Tibial nerve (tissue), 4 donors: Measurements from ENCODE around the gene RPLP2.

ENCODE experiments used
- CTCF ChIP-seq, 5 experiments: fragments of 200-600 bp in 3 of 5; fragments of 450-650 bp in 2 of 5; sonication (generic) in 3 of 5; IDR thresholded peaks; one replicate each; pipeline ENCODE4 v1.5.1; 2016 to 2019; ENCODE audit warnings: antibody characterized with exemption in 5 of 5, mild to moderate bottlenecking in 3 of 5, moderate library complexity in 2 of 5
- EP300 ChIP-seq, 2 donors: sonication (generic); formaldehyde crosslinking; IDR thresholded peaks; one replicate each; pipeline ENCODE4 v1.6.1; 2017; ENCODE audit warnings: antibody characterized with exemption in 2 of 2, mild to moderate bottlenecking in 1 of 2
- POLR2A ChIP-seq, 2 donors: fragments of 450-650 bp; IDR thresholded peaks; one replicate each; pipeline ENCODE4 v1.6.1; 2017; ENCODE audit warnings: antibody characterized with exemption in 2 of 2, mild to moderate bottlenecking in 2 of 2, moderate library complexity in 2 of 2

- TF ChIP-seq EP300 (IDR thresholded peaks at IDR 0.05) (no peak), CTCF (IDR thresholded peaks at IDR 0.05) (no peak), POLR2A (IDR thresholded peaks at IDR 0.05) (no peak)
These were observed 39.7 kb upstream of the RPLP2 start for GRCh38 chr11:769887-770641.
